A673 (cell line): Measurements from ENCODE around the gene PISD. TPM values are rescaled to one million over a fixed set of nuclear protein-coding genes. Genes with fewer than 3 reads are reported as not detected.

ENCODE experiments used
- BruUV-seq: library from RNA; stranded (reverse); fragments of 400-500 nt; replicated peaks from 2 replicates; lab custom pipeline; 2021; lab: Mats Ljungman, UMichigan
- CTCF ChIA-PET: fragments of 300-600 bp; sonication (Branson Sonifier 250); formaldehyde crosslinking; loops from one replicate; lab custom pipeline; 2022; ENCODE audit warnings: antibody characterized with exemption; lab: Charles Lee
- POLR2A ChIA-PET: fragments of 300-600 bp; sonication (Branson Sonifier 250); formaldehyde crosslinking; loops from one replicate; lab custom pipeline; 2022; ENCODE audit warnings: antibody characterized with exemption; ENCODE audit not compliant: low non-redundant PET; lab: Charles Lee
- DNase-seq: peaks from one replicate; pipeline ENCODE4 v3.0.0-alpha.2; 2015; ENCODE audit warnings: low spot score
- H3K27ac ChIP-seq: fragments of 200-600 bp; sonication (generic); 2 replicates; pipeline ENCODE4 v1.5.1; 2016; ENCODE audit warnings: mixed run types, low read depth, mild to moderate bottlenecking, mixed read lengths, antibody characterized with exemption, low read length; ENCODE audit not compliant: poor library complexity, severe bottlenecking
- H3K27me3 ChIP-seq: fragments of 200-600 bp; sonication (generic); replicated peaks from 2 replicates; pipeline ENCODE4 v1.6.1; 2017; ENCODE audit warnings: mixed run types, low read depth, mild to moderate bottlenecking, mixed read lengths, antibody characterized with exemption, low read length; ENCODE audit not compliant: insufficient read depth, poor library complexity
- H3K36me3 ChIP-seq: fragments of 200-600 bp; sonication (generic); 2 replicates; pipeline ENCODE4 v1.6.1; 2016; ENCODE audit warnings: mixed run types, mild to moderate bottlenecking, mixed read lengths, antibody characterized with exemption, low read length; ENCODE audit not compliant: insufficient read depth, poor library complexity, severe bottlenecking
- H3K4me1 ChIP-seq: fragments of 200-600 bp; sonication (generic); 2 replicates; pipeline ENCODE4 v1.6.1; 2017; ENCODE audit warnings: mixed run types, mild to moderate bottlenecking, mixed read lengths, antibody characterized with exemption, low read length; ENCODE audit not compliant: insufficient read depth, poor library complexity, severe bottlenecking
- H3K4me3 ChIP-seq: fragments of 200-600 bp; sonication (generic); 2 replicates; pipeline ENCODE4 v1.5.1; 2016; ENCODE audit warnings: low read depth, mixed run types, mild to moderate bottlenecking, mixed read lengths, low read length; ENCODE audit not compliant: poor library complexity, severe bottlenecking
- H3K9me3 ChIP-seq: fragments of 200-600 bp; sonication (generic); 2 replicates; pipeline ENCODE4 v1.6.1; 2016; ENCODE audit warnings: mixed run types, low read depth, mild to moderate bottlenecking, mixed read lengths, antibody characterized with exemption, low read length; ENCODE audit not compliant: poor library complexity, severe bottlenecking
- CTCF ChIP-seq: fragments of 300-800, 200-600 bp; sonication (generic); conservative IDR thresholded peaks from 2 replicates; pipeline ENCODE4 v1.5.1; 2017; ENCODE audit warnings: low read depth, mild to moderate bottlenecking, antibody characterized with exemption, low read length, moderate library complexity, mixed read lengths
- EZH2 ChIP-seq: fragments of 200-600 bp; sonication (generic); IDR thresholded peaks from 2 replicates; pipeline ENCODE4 v1.6.1; 2017; ENCODE audit warnings: borderline replicate concordance, low read depth, mild to moderate bottlenecking, mixed read lengths, antibody characterized with exemption, low read length; ENCODE audit not compliant: poor library complexity, severe bottlenecking
- intact Hi-C: fragments of 100-400 bp; cut with micrococcal nuclease; formaldehyde crosslinking; loops from one replicate; pipeline ENCODE4 v1.10.0; 2022; ENCODE audit not compliant: unreplicated experiment
- total RNA-seq: library from RNA; stranded (reverse); gene quantifications from 2 replicates; pipeline ENCODE4 v1.2.3, GENCODE V29; 2021

Gene PISD
- total RNA-seq, 1 experiment from 2014 or later: 39.0 TPM

GRCh38 chr22:31651664-31652063 is 10.4 kb downstream of the PISD start:
- POLR2A ChIA-PET: no interaction called here
- no TSS peak for BruUV-seq

GRCh38 chr22:31650391-31650790 is 11.6 kb downstream of the PISD start:
- peaks cover 6% of the 10 kb centered on the region for H3K36me3 ChIP-seq
- no peak for TF ChIP-seq CTCF
- no peak for TF ChIP-seq EZH2
- no peaks in the 10 kb centered on the region for H3K4me1 ChIP-seq
- no peaks in the 10 kb centered on the region for H3K9me3 ChIP-seq
- DNase-seq: no peak
- H3K27ac ChIP-seq: no peak overlapping the region
- H3K4me3 ChIP-seq: no peak overlapping the region
- ChIA-PET POLR2A (interaction anchor here (0.7 kb wide), 1 partner anchor 19 kb away, joined by 3 read pairs; no protein-coding TSS in a partner anchor), CTCF (interaction anchor here (0.6 to 0.7 kb wide), 2 partner anchors 86 to 320 kb away, joined by 3 to 10 read pairs; no protein-coding TSS in a partner anchor)
- no peaks in the 10 kb centered on the region for H3K27me3 ChIP-seq
- no TSS peak for BruUV-seq
- intact Hi-C loops: no loop called here

More at GRCh38 chr22:31651664-31652063, 10.4 kb downstream of the PISD start:
- CTCF ChIA-PET: interaction anchor here (0.6 kb wide), 1 partner anchor 423 kb away, joined by 6 read pairs; no protein-coding TSS in a partner anchor
- no peak for TF ChIP-seq CTCF
- no peak for TF ChIP-seq EZH2
- Histone ChIP-seq H3K4me1 (no peaks in the 10 kb centered on the region), H3K36me3 (peaks cover 6% of the 10 kb centered on the region), H3K27ac (no peak overlapping the region), H3K27me3 (no peaks in the 10 kb centered on the region), H3K4me3 (no peak overlapping the region), H3K9me3 (no peaks in the 10 kb centered on the region)
- no peak for DNase-seq
- intact Hi-C loops: no loop called here

GRCh38 chr22:31647523-31648320 is 14.3 kb downstream of the PISD start:
- Histone ChIP-seq H3K4me1 (no peaks in the 10 kb centered on the region), H3K4me3 (no peak overlapping the region), H3K36me3 (peaks cover 6% of the 10 kb centered on the region), H3K27ac (no peak overlapping the region), H3K27me3 (no peaks in the 10 kb centered on the region), H3K9me3 (no peaks in the 10 kb centered on the region)
- CTCF ChIA-PET: no interaction called here
- POLR2A ChIA-PET: no interaction called here
- intact Hi-C loops: no loop called here
- TF ChIP-seq CTCF: no peak
- TF ChIP-seq EZH2: no peak
- BruUV-seq: TSS peak; percentile 19
- DNase-seq: no peak
